HPDE6-E6E7 (cell line): ENCODE data around the gene BEAN1.
A peak's percentile ranks its signal among the peaks of the same experiment; 100 is the strongest.
"Not testable (repeated sequence)": the region's sequence is repeated elsewhere in the genome, so short reads cannot be mapped to it uniquely, and the experiment has no call there.

Experiments used
- DNase-seq: peaks from one replicate; pipeline ENCODE4 v3.0.0; 2011; ENCODE audit warnings: missing footprints; ENCODE audit errors: extremely low spot score

The BEAN1 gene

GRCh38 chr16:66508914-66509496 is 81.9 kb downstream of the BEAN1 start:
- no peak for DNase-seq

- DNase-seq, result no peak
Measured at GRCh38 chr16:66509576-66509975, 82.5 kb downstream of the BEAN1 start.

- DNase-seq, result no peak
Measured at GRCh38 chr16:66510298-66510697, 83.2 kb downstream of the BEAN1 start.

DNA sequence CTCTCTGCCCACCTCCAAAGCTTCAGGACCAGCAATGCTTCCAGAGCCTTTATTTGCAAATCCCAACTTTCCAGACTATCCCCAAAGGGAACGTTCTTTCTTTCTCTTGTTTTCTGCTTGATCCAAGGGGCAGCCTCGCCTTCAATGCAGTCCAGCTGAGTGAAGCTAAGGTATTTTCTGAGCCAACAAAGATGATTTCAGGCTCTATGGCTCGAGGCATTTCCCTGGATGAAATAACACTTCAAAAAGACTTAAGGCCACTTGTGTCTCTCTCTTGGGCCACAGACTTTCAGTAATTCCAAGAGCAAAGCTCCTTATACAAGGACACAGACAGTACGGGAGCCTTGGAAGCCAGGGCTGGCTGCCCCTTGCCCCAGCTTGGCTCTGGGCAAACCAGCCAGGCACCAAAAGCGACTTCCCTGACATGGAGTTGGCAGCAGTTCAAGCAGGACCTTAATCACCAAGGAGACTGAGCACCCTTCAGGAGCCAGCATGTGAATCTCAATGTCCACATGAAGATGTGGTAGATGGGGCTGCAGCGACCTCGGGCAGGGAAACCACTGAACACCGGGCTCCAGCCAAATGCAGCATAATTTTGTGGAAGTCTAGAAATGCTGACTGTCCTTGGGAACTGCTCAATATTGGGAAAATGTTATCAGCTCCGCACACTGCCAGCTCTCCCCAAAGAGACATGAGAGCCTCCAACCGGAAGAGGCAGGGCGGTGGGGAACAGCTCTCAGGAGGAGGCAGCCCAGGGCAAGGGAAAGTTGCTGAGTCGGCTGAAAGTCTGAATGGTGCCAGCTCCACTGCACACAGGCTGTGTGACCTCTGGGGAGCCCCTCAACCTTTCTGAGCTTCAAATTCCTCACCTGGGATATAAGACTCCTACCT is 83.9 kb downstream of the BEAN1 start:
- DNase-seq, result no peak

- no peak for DNase-seq
Measured at GRCh38 chr16:66511602-66512271, 84.6 kb downstream of the BEAN1 start.

GRCh38 chr16:66512272-66513110 is 85.4 kb downstream of the BEAN1 start:
- no peak for DNase-seq

DNA sequence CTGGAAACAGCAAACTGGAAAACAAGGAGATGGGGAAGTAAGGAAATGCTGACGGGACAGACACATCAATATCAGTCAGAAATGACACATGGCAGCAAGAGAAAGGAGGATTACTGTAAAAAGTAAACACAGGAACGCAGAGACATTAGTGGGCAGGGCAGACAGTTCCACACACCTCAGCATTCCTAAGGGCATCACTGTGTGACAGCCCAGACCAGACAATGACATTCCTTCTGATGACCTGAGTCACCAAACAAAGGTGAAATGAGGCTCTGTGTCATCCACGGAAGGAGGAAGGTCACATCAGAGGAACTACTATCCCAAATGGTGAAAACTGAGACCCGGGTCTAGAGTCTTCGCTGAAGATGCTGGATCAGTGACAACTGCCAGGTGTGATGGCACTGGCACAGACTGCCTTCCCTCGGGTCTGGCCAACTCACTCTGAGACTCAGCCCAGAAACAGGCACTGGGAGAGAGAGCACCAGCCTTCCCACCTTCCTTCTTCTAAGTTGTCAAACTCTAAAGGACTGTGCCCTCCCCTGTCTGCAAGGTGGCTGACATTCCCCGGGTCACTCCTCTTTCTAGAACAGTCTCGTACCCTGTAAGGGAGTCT is 86.1 kb downstream of the BEAN1 start:
- no peak for DNase-seq

GRCh38 chr16:66514391-66514790 is 87.3 kb downstream of the BEAN1 start:
- DNase-seq, result not testable (repeated sequence)

DNA sequence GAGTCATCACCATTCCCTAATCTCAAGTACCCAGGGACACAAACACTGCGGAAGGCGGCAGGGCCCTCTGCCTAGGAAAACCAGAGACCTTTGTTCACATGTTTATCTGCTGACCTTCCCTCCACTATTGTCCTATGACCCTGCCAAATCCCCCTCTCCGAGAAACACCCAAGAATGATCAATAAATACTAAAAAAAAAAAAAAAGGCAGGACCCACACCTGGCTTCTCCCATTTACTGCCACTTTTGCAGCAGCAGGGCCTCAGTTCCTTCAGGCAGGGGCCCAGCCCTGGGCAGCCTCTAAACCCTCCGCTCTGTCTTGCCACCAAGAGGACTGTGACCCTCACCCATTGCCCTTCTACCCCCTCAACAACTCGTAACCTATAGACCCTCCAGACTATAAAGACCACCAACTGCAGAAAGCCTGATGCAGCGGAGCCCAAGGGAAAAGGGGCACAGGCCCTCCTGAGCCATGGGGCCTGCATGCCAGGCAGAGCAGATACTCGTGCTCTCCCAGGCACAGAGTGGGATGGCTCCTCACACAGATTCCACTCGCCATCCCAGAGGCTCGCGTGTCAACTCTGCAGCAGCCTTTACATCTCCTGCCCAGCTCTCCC is 88.0 kb downstream of the BEAN1 start:
- not testable (repeated sequence) for DNase-seq

GRCh38 chr16:66515596-66516508 is 88.8 kb downstream of the BEAN1 start:
- no peak for DNase-seq

- no peak for DNase-seq
Measured at GRCh38 chr16:66516509-66516807, 89.4 kb downstream of the BEAN1 start.

DNA sequence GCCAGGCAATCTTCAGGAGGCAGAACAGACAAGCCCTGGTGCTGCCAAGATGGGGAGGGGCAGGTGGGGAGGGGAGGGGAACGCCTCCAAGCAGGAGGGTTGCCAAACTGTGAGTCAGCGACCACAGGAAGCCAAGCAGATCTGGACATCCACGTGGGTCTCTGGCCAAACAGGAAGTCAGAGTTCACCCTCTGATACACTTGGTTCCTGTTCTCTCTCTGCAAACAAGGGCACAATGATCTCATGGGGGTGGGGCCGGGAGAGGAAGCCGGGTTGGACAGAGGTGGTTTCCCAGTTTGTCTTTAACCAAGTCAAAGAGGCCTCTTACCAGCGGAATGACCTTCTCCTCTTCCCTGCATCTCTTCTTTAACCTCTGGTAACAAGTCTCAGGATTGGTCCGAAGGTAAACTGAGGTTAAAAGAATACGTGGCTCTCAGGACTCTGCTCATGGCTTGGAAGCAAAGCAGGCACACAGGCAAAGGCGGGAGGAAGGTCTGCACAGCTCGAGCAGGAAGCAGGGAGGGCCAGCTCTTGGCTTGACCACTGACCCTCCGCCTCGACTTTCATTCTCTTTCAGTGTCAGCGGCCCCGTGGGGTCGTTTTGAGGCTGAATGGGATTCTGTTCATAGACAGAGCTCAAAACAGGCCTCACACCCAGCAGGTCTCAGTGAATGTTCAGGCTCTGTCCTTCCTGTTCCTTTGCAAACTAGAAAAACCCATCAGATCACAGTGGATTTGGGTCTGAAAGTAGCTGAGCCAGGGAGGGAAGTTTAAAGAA is 89.9 kb downstream of the BEAN1 start:
- DNase-seq, result peak; percentile 98

- no peak for DNase-seq
Measured at GRCh38 chr16:66517586-66518263, 90.6 kb downstream of the BEAN1 start.

DNA sequence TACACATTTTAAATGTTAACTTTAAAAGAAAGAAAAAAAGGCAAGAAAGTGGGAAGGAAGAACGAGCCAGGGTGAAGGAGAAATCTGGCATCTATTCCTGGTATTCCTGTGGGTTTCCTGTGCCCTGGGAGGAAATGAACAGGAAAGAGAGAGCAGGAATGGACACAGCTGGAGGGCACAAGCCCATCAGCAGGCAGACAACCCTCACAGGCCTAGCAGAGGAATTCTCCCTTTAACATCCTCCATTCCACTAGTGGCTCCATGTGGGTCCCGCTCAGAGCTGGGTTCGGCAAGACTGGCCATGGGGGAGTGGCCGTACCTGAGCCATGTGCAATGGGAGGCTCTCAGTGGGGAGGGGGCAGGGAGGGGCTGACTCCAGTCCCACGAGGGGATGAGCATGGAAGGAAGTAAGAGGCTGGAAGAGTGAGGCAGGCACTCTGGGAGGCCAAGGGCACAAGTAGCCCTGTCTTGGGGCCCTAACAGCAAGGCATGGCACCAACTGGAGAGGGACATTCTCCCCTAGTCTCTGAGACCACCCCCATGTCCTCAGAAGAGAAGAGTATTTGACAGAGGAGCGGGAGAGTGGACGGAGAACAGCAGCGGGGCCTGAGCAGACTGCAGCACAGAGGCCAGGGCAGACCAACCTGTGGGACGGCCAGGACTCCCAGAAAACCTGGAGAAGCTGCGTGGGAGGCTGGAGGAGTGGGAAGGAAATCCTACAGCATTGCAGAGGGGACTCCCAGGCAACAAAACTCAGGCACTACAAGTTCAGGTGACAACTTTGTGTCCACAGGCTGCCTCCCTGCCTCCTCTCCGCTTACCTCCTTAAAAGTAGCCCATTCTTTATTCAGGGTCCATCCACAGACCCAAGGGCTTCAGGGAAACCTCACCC is 92.6 kb downstream of the BEAN1 start:
- no peak for DNase-seq

DNA sequence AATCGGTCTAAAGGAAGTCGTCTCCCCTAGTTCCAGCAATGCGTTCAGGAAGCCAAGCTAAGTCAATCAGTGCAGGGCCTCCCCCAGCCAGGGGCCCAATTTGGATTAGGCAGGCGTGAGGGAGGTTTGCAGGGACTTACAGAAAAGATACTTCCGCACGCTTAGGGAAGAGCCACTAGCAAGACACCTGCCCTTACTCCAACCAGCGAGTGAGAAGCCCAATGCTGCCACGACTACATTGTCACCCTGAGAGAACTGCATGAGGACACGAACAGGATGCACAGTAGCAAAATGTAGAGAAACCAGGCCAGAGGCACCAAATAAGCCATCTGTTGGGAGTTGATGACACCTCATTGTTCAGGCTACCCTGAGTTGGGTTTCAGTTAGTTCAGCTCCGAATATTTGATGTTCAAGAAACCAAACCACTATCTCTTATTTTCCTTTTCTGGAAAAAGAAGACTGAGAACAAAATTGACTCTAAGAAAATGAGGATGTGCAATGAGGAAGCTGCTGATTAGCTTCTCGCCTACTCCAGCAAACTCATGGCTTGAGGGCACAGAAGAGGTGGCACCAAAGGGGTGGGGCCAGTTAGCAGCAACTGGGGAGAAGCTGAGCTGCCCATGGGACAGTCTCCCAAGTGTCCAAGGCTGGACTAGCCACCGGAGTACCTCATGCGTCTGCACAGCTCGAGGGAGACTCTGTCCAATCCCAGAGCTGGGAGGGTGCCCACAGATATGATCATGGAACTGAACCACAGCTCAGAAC is 93.5 kb downstream of the BEAN1 start:
- no peak for DNase-seq

DNA sequence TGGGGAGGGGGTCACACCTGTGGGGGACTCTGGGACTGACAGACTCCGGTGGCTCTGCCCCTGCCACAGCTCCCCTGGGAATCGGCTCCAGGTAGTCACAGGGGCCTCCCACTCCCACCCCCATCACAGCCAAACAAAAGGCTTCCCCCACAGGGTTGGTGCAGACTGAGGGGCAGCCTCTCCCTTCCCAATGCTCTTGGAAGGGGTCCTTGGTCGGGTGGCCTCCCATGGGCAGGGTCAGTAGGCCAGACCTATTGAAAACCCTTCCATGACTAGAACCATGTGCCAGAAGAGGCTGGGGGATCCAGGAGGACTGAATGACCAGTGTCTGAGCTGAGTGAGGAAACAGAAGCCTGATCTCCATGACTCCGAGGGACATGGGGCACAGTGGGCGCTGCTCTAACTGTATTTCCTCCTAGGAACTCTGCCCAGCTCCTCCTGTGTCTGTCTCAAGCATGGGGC is 94.2 kb downstream of the BEAN1 start:
- no peak for DNase-seq
